GM19023 (cell line): ENCODE measurements around the gene NFKBIZ.
"Not testable (repeated sequence)": the region's sequence is repeated elsewhere in the genome, so short reads cannot be mapped to it uniquely, and the experiment has no call there.

Experiments
- ATAC-seq: cut with Tn5 transposase; IDR thresholded peaks from one replicate; pipeline ENCODE4 v1.9.1; 2021; ENCODE audit warnings: mild to moderate bottlenecking, moderate library complexity; ENCODE audit not compliant: unreplicated experiment

Gene NFKBIZ

DNA sequence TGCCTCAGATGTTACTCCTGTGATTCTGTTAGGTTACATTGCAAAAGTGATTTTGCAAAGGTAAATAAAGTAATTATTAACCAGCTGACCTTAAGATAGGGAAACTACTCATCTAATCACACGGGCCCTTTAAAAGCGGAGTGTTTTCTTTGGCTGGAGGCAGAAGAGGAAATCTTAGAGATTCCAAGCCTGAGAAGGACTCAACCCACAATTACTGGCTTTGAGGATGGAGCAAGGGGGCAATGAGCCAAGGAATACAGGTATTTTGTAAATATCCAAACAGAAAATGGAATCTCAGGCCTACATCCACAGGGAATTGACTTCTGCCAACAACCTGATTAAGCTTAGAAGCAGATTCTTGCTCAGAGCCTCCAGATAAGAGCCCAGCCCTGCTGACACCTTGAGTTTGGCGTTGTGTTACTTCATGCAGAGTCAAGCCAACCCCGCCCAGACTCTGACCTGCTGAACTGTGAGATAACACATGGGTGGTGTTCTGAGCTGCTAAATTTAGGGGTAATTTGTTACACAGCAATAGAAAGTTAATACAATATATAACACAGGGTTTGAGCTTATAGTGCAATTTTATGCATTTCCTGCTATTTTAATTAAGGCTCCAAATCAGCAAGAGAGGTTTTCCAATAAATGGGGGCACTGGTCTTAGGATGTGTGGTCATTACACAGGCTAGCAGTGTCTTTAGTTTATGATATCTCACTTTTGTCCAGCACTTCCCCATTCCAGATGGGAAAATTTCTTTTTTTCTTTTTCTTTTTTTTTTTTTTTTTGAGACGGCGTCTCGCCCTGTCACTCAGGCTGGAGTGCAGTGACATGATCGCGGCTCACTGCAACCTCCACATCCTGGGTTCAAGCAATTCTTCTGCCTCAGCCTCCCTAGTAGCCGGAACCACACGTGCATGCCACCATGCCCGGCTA lies 19.5 kb downstream of the NFKBIZ start:
- no peak for ATAC-seq

DNA sequence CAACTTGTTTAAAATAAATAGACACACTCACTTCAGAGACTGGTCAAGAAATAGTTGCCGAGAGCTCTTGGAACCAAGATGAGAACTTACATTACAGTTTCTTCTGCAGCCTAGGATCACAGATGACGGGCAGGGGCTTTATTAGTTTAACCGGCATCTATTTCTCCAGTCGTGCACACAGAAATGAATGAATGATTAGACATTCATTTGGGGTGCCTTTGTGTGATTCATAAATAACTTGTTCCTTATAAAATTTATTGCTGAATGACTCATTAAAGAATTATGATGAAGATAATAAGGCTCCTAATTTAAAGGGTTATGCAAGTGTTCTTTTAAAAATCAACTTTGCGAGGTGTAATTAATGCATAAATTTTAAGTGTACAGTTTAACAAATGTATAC lies 20.8 kb downstream of the NFKBIZ start:
- ATAC-seq = no peak

DNA sequence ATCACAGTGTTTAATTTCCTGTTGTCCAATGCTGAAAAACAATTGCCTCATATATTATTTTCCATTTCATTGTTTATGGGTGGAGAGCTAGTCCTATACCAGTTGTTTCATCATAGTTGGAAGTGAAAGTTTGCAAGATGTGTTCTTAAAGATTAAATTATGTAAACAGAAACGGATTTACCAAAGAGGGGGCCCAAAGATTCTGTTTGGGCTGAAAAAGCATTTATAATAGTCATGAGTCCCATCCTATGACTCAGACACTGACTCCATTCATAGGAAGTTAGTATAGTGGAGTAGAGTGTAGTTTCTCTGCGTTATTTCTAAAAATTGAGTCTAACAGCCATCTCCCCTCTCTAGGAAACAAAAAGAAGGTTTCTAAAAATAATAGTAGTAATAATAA lies 24.3 kb downstream of the NFKBIZ start:
- ATAC-seq = no peak

DNA sequence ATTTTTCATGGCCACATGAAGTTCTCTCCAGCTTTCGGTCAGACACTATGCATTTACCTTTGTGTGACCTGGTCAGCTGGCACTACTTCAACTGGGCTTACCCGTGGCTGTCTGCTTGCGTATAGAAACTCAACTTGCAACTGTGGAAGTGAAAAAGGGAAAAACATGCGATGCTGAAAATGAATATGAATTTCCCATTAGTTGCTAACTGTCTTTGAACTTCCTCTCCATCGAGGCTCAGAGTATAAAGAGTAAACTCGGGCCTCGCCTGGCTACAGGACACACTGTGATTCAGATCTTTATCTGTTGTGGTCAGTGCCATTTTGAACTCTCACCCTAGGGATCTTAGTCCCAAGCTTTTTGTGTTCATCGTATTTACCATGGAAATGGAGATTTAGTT lies 26.8 kb downstream of the NFKBIZ start:
- peak; percentile 50 for ATAC-seq

DNA sequence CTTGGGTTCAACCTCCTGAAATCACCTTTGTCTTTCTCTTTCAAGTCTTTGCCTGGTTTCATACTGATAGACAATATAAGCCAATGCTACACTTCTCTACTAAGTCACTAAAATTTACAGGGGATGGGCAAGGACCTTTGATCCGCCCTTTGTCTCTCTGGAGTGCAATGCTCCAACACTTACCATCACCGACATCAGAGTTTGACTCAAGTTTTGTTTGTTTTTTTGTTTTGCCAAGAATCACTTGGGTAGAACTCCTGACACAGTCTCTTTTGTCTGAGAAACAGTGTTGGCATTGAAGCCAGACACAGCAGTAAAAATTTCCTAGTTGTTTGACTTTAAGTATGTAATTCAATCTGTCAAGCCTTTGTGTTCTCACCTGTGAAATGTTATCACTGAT lies 29.3 kb downstream of the NFKBIZ start:
- ATAC-seq = no peak

DNA sequence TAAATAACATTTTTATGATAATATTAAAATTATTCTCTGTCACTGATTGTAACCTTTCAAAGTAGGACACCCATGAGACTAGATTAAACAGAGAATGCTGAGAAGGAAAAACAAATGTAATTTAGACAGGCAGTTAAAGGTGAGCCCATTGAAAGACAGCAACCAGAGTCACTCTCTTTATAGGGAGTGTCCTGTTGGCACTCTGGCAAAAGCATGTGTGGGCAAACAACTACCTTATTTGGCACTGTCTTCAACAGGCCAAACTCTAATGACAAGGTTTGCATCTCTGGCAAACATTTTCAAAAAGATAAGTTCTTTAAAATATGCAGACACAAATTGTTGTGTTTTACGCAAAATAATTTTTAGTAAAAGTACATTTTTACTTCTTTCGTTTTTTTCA lies 29.8 kb downstream of the NFKBIZ start:
- no peak for ATAC-seq

DNA sequence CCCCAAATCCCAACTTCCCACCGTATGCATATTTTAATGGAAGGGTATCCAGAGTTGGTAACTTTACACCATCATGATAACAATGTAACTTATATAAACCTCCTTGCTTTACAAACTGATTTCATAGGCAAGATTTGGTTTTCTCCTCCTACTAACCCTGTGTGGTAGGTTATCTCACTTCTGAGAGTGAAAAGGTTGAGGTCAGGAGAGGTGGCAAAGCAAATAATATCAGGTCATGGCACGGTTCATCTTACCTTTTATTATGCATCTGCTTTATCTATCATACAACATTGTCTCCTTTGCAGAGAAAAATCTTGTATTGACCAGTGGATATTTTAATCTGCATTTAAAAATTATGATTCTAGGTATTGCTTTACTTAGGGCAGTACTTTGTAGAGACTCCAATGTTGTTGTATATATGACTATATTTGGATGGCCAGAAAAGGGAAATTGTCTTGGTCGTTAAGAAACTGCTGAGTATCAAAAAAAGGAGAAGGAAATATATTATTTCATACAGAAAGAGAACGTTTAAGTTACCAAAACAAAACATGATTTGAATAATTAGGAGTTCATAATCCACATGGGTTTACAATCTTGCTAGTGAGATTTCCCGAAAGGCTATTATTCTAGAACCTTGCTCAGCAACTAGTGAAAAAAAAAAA lies 30.4 kb downstream of the NFKBIZ start:
- ATAC-seq = no peak

DNA sequence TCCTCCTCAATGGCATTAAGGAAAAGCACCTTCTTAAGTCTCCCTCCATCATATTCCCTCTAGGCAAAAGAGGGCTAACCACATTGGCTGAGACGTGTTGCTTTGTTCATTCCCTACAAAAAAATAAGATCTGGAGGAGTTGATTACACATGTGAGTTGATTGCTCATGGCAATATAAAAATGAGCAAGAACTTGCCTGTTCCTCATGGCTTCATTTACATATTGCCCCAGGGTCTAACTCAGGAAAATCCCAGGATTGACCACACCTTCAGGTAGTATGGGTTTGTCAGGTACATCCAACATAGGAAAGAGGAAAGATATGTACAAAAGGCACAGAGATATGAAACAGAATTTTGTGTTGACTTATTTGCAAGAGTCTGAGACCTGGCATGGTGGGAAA lies 35.5 kb downstream of the NFKBIZ start:
- ATAC-seq = no peak

DNA sequence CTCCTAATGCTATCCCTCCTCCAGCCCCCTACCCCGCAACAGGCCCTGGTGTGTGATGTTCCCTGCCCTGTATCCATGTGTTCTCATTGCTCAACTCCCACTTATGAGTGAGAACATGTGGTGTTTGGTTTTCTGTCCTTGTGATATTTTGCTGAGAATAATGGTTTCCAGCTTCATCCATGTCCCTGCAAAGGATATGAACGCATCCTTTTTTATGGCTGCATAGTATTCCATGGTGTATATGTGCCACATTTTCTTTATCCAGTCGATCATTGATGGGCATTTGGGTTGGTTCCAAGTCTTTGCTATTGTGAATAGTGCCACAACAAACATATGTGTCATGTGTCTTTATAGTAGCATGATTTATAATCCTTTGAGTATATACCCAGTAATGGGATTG lies 36.3 kb downstream of the NFKBIZ start:
- ATAC-seq = not testable (repeated sequence)

DNA sequence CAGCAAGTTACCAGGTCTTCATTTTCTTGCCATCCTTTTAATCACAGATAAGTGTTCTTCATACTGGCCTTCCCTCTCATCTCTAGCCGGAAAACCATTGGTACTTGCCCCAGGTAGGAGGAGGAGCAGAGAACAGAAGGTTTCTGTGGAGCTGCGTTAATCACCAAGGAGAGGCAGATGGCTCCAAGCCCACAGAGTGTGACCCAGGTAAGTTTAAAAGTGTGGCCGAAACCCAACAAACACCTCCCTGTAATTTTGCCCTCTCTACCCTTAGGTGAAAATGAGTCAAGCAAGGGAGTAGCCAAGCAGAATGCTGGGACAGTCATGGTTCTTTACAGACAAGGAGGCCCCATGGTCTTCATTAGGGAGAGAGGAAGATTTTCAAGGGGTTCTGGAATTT lies 37.3 kb downstream of the NFKBIZ start:
- ATAC-seq = no peak

DNA sequence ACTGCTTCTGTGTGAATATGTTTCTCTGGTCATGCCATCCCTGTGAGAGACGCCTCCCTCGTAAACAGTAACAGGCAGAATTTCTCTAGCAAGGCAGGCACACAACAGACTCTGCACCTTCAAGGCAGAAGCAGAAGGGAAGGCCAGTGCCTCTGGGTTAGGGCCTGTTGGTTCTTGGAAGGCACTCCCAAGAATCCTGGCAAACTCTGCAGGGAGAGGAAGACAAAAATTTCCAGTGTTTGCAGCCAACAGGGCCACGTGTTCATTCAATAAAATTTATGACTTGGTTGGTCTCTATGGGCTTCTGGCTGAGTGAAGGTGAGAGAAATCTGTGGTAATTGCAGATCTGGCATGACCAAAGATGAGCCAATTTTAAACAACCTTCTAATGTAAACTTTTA lies 39.3 kb downstream of the NFKBIZ start:
- no peak for ATAC-seq

DNA sequence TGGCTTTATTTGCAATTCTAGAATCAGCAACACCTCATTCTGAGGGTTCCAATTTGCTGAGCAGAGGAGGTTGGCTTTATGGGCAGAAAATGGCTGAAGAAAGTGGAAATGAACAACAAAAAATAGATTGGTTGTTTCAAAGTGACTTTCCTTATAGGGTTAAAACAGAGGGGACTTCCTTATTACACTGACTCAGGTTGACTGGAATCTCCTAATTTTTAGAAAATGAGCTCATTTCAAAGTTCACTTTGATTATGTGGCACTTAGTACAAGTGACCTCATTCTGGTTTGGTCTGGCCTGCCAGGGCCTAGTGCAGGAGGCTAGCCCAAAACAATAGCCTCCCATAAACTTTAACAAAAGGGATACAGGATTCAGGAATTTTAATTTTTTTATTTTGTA lies 41.4 kb downstream of the NFKBIZ start:
- ATAC-seq = peak; percentile 71

DNA sequence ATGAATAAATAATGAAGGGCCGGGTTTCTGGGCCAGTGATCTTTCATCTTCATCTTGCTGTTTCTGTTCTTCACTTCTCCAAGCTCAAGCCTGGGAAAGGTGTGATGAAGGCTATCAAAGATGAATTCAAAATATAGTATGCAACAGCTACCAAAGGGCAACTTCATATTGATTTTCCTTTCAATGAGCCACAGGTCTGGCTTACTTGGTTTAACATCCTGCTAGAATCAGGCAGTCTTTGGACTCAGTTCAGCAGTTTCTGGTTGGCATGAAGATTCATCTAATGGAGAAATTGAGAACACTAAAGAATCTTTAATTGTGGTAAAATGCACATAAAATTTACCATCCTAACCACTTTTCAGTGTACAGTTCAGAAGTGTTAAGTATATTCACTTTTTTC lies 43.3 kb downstream of the NFKBIZ start:
- ATAC-seq = no peak

DNA sequence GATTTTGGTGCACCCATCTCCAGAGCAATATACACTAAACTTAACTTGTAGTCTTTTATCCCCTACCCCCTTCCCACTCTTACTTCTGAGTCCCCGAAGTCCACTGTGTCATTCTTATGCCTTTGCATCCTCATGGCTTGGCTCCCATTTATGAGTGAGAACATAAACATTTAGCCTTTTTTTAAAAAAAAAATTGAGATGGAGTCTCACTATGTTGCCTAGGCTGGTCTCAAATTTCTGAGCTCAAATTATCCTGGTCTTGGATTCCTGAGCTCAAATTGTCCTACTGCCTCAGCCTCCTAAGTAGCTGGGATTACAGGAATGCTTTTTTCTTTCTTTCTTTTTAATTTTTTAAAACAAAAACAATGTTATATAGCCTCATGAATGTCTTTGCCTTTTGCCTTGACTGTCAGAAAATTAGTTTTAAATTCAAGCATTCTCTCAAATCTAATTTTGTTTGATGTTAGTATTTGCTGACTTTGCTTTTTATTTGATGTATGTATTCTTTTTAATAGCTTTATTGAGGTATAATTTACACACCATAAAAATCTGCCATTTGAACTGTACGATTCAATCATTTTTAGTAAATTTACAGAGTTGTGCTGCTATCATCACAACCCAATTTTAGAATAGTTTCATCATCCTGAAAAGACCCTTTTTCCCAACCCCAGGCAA lies 46.9 kb downstream of the NFKBIZ start:
- ATAC-seq = no peak

DNA sequence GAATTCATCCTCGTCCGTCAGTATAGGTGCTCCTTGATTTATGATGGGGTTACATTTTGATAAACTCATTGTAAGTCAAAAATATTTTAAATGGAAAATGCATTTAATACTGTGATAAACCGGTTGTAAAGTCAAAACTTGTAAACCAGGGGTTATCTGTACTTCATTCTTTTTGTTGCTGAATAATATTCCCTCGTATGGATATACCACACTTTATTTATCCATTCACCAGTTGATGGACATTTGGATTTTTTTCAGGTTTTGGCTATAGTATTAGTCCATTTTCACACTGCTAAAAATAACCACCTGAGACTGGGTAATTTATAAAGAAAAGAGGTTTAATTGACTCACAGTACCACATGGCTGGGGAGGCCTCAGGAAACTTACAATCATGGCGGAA lies 47.7 kb downstream of the NFKBIZ start:
- no peak for ATAC-seq

DNA sequence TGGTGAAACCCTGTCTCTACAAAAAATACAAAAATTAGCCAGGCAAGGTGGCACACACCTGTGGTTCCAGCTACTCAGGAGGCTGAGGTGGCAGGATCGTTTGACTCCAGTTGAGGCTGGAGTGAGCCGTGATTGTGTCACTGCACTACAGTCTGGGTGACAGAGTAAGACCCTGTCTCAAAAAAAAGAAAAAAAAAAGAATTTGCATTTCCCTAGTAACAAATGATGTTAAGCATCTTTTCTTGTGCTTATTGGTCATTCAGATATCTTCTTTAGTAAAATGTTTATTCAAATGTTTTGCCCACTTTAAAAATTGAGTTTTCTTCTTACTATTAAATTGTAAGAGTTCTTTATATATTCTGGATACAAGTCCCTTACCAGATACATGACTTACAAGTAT lies 48.7 kb downstream of the NFKBIZ start:
- ATAC-seq = no peak

DNA sequence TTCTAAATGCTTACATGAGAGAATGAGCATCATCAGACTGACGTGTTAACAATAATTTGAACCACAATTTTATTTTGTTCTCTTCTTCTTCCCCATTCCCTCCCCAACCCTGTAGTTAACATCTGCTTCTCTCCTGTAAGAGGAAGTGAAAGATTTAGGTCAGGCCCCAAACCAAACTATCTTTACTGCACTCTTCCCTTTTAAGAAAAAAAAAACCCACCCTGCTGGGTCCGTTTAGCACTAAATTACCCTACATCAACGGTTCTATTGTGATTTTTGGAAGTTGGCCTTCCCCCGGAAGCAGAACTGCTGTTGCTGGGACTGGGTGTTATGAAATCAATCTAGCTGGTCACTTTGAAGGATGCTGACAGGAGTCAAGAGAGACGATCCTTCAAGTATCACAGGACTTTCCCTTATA lies 49.4 kb downstream of the NFKBIZ start:
- peak; percentile 85 for ATAC-seq

DNA sequence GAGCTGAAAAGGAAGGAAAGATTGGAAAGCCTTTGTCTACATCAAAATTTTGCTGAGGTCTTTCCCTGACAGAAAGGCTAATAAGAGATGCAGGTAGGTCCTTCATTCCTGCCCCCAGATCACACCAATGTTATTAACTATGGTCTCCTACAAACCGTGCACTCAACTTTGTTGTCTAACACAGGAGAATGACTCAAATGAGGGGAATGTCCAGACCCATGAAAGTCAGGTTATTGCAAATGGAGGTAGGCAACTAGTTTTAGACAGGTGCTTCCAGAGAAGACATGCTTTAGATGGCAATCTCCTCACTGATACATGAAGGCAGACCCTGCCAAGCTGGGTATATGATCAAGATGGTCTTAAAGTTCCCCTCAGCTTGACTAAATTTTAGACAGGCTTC lies 51.0 kb downstream of the NFKBIZ start:
- ATAC-seq = no peak

DNA sequence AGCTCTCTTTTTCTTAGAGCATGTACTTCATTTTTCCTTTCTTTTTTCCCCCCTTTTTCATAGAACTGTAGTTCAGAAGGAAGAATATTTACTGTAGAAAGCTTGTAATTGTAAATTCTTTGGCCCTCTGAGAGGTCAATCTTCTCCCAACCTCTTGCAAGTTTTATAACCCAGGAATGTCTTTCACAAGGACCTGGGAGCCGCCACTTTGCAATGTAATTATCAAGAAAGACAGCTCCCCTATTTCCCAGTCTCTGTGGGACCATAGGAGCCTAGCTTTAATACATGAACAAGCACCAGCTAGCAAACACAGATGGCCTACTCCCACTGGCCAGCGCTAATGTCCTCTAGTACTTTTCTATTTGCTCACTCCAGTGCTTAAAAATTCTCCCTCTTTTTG lies 51.4 kb downstream of the NFKBIZ start:
- ATAC-seq = no peak

DNA sequence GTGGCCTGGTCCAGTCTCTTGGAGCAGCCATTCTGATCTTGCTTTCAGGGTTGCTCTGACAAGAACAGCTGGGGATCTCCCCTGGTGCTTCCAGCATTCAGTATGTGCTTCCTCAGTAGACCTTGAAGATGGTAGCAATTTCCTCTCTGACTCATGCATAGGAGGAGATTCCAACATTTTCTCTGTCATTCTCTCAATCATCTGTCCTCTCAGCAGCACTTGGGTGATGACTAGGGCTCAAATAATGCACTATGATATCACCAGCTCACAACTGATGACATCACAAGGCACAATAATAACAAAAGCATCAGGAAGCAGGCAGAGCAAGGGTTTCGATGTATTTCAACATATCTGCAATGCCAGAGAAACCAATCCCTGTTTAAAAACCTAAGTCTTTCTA lies 52.7 kb downstream of the NFKBIZ start:
- ATAC-seq = peak; percentile 63

DNA sequence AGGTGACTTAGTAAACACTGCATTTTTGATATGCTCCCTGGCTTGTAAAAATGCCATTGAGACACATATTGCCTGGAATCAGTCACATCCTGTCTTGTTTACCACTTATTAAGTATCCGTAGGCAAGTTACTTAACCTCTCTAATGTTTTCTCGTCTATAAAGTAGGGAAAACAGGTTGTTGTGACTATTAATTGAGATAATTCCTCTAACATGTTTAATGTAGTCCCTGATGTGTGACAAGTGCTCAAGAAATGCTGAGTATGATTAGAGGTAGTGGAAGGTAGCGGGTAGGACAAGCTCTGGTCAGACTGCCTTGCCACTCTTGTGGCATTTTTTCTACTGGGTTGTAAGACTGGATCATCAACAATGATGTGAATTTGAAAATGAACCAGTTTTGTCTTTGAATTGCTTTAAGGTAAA lies 54.1 kb downstream of the NFKBIZ start:
- ATAC-seq = no peak

DNA sequence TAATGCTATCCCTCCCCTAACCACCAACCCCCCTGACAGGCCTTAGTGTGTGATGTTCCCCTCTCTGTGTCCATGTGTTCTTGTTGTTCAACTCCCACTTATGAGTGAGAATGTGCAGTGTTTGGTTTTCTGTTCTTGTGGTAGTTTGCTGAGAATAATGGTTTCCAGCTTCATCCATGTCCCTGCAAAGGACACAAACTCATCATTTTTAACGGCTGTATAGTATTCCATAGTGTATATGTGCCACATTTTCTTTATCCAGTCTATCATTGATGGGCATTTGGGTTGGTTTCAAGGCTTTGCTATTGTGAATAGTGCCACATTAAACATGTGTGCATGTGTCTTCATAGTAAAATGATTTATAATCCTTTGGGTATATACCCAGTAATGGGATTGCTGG lies 56.3 kb downstream of the NFKBIZ start:
- ATAC-seq = not testable (repeated sequence)
